ENCODE measurements around the gene SKAP1. TPM values are rescaled to one million over a fixed set of nuclear protein-coding genes. Genes with fewer than 3 reads are reported as not detected.
A peak's percentile ranks its signal among the peaks of the same experiment; 100 is the strongest.

SKAP1 gene
- total and polyA plus RNA-seq, 2 of the 13 experiments (the other 11 are each of a cell fraction or from before 2014, with no cell fraction given): 0.21 TPM; not detected in 1

DNA sequence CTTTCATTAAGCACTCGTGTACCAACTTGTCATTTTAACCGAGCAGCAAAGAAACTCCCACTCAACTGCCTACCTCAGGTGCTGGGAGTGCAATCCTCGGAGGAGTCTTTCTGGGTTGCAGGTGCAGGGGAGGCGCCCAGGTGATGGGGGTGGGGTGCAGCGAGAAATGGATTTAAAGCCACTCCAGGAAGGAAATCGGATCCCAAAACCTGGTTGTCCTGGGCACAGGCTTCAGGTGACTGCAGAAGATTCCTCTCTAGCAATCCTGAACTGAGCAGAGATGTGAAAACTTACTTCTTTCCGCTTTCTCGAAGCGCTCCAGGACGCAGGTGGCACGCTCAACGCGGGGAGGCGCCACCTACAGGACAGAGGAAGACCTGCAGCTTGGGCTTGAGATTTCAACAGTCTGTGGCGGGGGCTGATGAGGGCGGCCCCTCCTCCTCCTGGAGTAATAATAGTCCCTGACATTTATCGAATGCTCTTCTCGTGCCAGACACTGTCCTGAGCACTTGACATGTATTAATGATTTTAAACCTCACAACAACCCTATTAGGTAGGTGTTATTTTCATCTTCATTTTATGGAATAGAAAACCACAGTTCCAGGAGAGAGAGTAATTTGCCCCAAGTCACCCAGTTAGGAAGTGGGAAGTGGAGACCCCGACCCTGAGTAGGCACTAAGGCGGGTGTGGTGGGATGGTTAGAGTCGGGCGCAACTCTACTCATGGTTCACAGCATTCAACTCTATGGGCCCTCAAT, 27.2 kb upstream of the SKAP1 start (continued):
- peak; percentile 58; the same call in 1 of the 2 replicates for TF ChIP-seq RNF2 (conservative IDR thresholded peaks at IDR 0.05; ENCODE audit: low read depth)
- peak; percentile 43 for TF ChIP-seq STAG1 (CRISPR knock-in tag; IDR thresholded peaks at IDR 0.05)
- TF ChIP-seq RBFOX2 (IDR thresholded peaks at IDR 0.05; ENCODE audit: low read depth, low read length): no peak
- TF ChIP-seq ZNF251 (CRISPR knock-in tag; IDR thresholded peaks at IDR 0.05): no peak
- peak; percentile 60; the same call in 1 of the 2 replicates for TF ChIP-seq ZNF501 (CRISPR knock-in tag; IDR thresholded peaks at IDR 0.05)
- no peak for TF ChIP-seq HHEX (CRISPR knock-in tag; IDR thresholded peaks at IDR 0.05)
- TF ChIP-seq, protein P1, sequence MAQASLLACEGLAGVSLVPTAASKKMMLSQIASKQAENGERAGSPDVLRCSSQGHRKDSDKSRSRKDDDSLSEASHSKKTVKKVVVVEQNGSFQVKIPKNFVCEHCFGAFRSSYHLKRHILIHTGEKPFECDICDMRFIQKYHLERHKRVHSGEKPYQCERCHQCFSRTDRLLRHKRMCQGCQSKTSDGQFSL (CRISPR knock-in tag; IDR thresholded peaks at IDR 0.05): no peak
- no peak for TF ChIP-seq ZNF383 (CRISPR knock-in tag; IDR thresholded peaks at IDR 0.05; ENCODE audit: borderline replicate concordance)
- TF ChIP-seq, protein P2, sequence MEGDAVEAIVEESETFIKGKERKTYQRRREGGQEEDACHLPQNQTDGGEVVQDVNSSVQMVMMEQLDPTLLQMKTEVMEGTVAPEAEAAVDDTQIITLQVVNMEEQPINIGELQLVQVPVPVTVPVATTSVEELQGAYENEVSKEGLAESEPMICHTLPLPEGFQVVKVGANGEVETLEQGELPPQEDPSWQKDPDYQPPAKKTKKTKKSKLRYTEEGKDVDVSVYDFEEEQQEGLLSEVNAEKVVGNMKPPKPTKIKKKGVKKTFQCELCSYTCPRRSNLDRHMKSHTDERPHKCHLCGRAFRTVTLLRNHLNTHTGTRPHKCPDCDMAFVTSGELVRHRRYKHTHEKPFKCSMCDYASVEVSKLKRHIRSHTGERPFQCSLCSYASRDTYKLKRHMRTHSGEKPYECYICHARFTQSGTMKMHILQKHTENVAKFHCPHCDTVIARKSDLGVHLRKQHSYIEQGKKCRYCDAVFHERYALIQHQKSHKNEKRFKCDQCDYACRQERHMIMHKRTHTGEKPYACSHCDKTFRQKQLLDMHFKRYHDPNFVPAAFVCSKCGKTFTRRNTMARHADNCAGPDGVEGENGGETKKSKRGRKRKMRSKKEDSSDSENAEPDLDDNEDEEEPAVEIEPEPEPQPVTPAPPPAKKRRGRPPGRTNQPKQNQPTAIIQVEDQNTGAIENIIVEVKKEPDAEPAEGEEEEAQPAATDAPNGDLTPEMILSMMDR (CRISPR knock-in tag; IDR thresholded peaks at IDR 0.05): peak; percentile 88
- no peak for TF ChIP-seq CEBPB (IDR thresholded peaks at IDR 0.05; ENCODE audit: borderline replicate concordance, low read depth, low read length)
- no peak for TF ChIP-seq KDM4B (CRISPR knock-in tag; IDR thresholded peaks at IDR 0.05)
- no peak for TF ChIP-seq MBNL3 (CRISPR knock-in tag; conservative IDR thresholded peaks at IDR 0.05)
- TF ChIP-seq, protein P3, sequence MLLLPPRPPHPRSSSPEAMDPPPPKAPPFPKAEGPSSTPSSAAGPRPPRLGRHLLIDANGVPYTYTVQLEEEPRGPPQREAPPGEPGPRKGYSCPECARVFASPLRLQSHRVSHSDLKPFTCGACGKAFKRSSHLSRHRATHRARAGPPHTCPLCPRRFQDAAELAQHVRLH (CRISPR knock-in tag; IDR thresholded peaks at IDR 0.05; ENCODE audit: borderline replicate concordance, low read depth): 0 out of 2 replicates have a peak, but pooled peaks have one; percentile 23
- TF ChIP-seq ZNF326 (CRISPR knock-in tag; IDR thresholded peaks at IDR 0.05; ENCODE audit: borderline replicate concordance): no peak
- no peak for TF ChIP-seq SSRP1 (CRISPR knock-in tag; IDR thresholded peaks at IDR 0.05)
- TF ChIP-seq, protein P4, sequence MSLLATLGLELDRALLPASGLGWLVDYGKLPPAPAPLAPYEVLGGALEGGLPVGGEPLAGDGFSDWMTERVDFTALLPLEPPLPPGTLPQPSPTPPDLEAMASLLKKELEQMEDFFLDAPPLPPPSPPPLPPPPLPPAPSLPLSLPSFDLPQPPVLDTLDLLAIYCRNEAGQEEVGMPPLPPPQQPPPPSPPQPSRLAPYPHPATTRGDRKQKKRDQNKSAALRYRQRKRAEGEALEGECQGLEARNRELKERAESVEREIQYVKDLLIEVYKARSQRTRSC (CRISPR knock-in tag; IDR thresholded peaks at IDR 0.05; ENCODE audit: low read depth): 0 out of 2 replicates have a peak, but pooled peaks have one; percentile 29

Data from HepG2 (cell line).